Right lobe of liver (tissue), 6 donors: ENCODE results near the gene CCDC92. TPM values are rescaled to one million over a fixed set of nuclear protein-coding genes. Genes with fewer than 3 reads are reported as not detected.

Experiments
- ATAC-seq, 4 donors: fragments of 200-7000 bp; cut with Tn5 transposase; one replicate each; pipeline ENCODE4 v1.9.1; 2020; ENCODE audit warnings: mild to moderate bottlenecking in 4 of 4, moderate library complexity in 4 of 4
- DNase-seq, 3 donors: peaks; one replicate each; pipeline ENCODE4 v3.0.0-alpha.2; 2020
- H3K27ac ChIP-seq, 3 donors: fragments of 200-600 bp; one replicate each; pipeline ENCODE4 v1.8.0; 2022
- H3K27me3 ChIP-seq, 2 donors: fragments of 200-600 bp; one replicate each; pipeline ENCODE4 v1.8.0; 2022
- H3K36me3 ChIP-seq, 4 donors: fragments of 200-600 bp; sonication (generic) in 1 of 4; one replicate each; pipeline versions ENCODE4 v1.5.1 to v1.8.0; 2017 to 2022; ENCODE audit warnings: control low read depth in 1 of 4
- H3K4me1 ChIP-seq, 4 donors: fragments of 200-600 bp; sonication (generic) in 1 of 4; one replicate each; pipeline versions ENCODE4 v1.5.1 to v1.8.0; 2017 to 2022; ENCODE audit warnings: control low read depth in 1 of 4
- H3K4me3 ChIP-seq, 3 donors: fragments of 200-600 bp; one replicate each; pipeline ENCODE4 v1.8.0; 2022
- H3K9me3 ChIP-seq, 4 donors: fragments of 200-600 bp; sonication (generic) in 1 of 4; one replicate each; pipeline versions ENCODE4 v1.5.1 to v1.8.0; 2017 to 2022; ENCODE audit warnings: control low read depth in 1 of 4
- CTCF ChIP-seq, 4 donors: fragments of 200-600 bp in 3 of 4; fragments of 450-650 bp in 1 of 4; IDR thresholded peaks; one replicate each; pipeline versions ENCODE4 v1.5.1 to v1.8.0; 2016 to 2022; ENCODE audit warnings: antibody characterized with exemption in 4 of 4, mild to moderate bottlenecking in 2 of 4
- POLR2A ChIP-seq: fragments of 450-650 bp; IDR thresholded peaks from one replicate; pipeline ENCODE4 v1.6.1; 2017; ENCODE audit warnings: antibody characterized with exemption, mild to moderate bottlenecking
- WGBS: methylation state at CpG from one replicate; pipeline ENCODE4 v1.1.6; 2018; ENCODE audit warnings: low coverage, low lambda C conversion rate; ENCODE audit not compliant: insufficient coverage; ENCODE audit errors: missing lambda C conversion rate; 5-methylcytosine and 5-hydroxymethylcytosine counted together
- intact Hi-C, 2 donors: fragments of 100-400 bp; cut with DNase I; formaldehyde crosslinking; loops; one replicate each; pipeline versions ENCODE4 v1.11.2 to v1.14.1; 2022
- total RNA-seq, 6 experiments: library from RNA; depleted of rRNA in 2 of 6; stranded (reverse); fragments of >200 nt in 2 of 6; fragmentation: NEBNext Ultra II Directional in 3 of 6; extraction: Animal tissue kit (Norgen Biotek cat#: 25700) in 3 of 6; gene quantifications; one replicate each; pipeline versions ENCODE4 v1.1.0 to v1.2.4, GENCODE V29; 2016 to 2023
- donor health status: DM: no; HTN: yes; CAD: no.
- donor health status: DM: no; HTN: no; CAD: no.
- donor health status: DM: no; HTN: no; CAD: no.
- donor health status: DM: no; HTN: yes; CAD: no.
- donor health status: DM: no; HTN: yes; CAD: no.

Gene CCDC92
- total RNA-seq, 6 experiments from 2014 or later: 12.5 to 17.5 (median 16.1) TPM

GRCh38 chr12:123910057-123910456, 62.6 kb downstream of the CCDC92 start:
- ATAC-seq: no peak
- H3K27me3 ChIP-seq: no peaks in the 10 kb centered on the region
- H3K9me3 ChIP-seq: no peaks in the 10 kb centered on the region
- H3K4me1 ChIP-seq: no peaks in the 10 kb centered on the region
- intact Hi-C loops: no loop called here
- WGBS: 90% methylated on average over 6 of the region's 8 CpGs
- H3K27ac ChIP-seq: no peak overlapping the region
- DNase-seq: no peak
- H3K36me3 ChIP-seq: no peaks in the 10 kb centered on the region
- no peak for TF ChIP-seq CTCF (IDR thresholded peaks at IDR 0.05)
- H3K4me3 ChIP-seq: no peak overlapping the region

GRCh38 chr12:123908884-123909725, 63.5 kb downstream of the CCDC92 start:
- H3K9me3 ChIP-seq: no peaks in the 10 kb centered on the region
- no peaks in the 10 kb centered on the region for H3K36me3 ChIP-seq
- 69% methylated on average over 20 of the region's 37 CpGs for WGBS
- ATAC-seq (no peak), DNase-seq (no peak)
- no peaks in the 10 kb centered on the region for H3K4me1 ChIP-seq
- H3K27ac ChIP-seq: no peak overlapping the region
- intact Hi-C loops: loop anchor here in 1 of 2 donors (5.0 kb wide), 1 partner anchor 78 kb away; no protein-coding TSS in a partner anchor
- no peak overlapping the region for H3K4me3 ChIP-seq
- no peaks in the 10 kb centered on the region for H3K27me3 ChIP-seq
- TF ChIP-seq CTCF (IDR thresholded peaks at IDR 0.05) (no peak), POLR2A (no peak)

GRCh38 chr12:123907726-123908476, 64.7 kb downstream of the CCDC92 start:
- intact Hi-C loops: loop anchor here in 1 of 2 donors (5.0 kb wide), 1 partner anchor 79 kb away; no protein-coding TSS in a partner anchor
- Histone ChIP-seq H3K9me3 (no peaks in the 10 kb centered on the region), H3K36me3 (no peaks in the 10 kb centered on the region), H3K27me3 (no peaks in the 10 kb centered on the region), H3K27ac (no peak overlapping the region), H3K4me1 (no peaks in the 10 kb centered on the region), H3K4me3 (no peak overlapping the region)
- 70% methylated on average over 5 of the region's 12 CpGs for WGBS
- ATAC-seq: peak in 3 of 4 donors; percentile 9 to 23 (median 18)
- TF ChIP-seq CTCF (IDR thresholded peaks at IDR 0.05): no peak
- TF ChIP-seq POLR2A: no peak
- no peak for DNase-seq

- ATAC-seq: no peak
- TF ChIP-seq CTCF (IDR thresholded peaks at IDR 0.05): no peak
- TF ChIP-seq POLR2A: no peak
- Histone ChIP-seq H3K27me3 (no peaks in the 10 kb centered on the region), H3K9me3 (no peaks in the 10 kb centered on the region), H3K4me3 (no peak overlapping the region), H3K36me3 (no peaks in the 10 kb centered on the region), H3K27ac (no peak overlapping the region), H3K4me1 (no peaks in the 10 kb centered on the region)
- 78% methylated on average over 6 of the region's 7 CpGs for WGBS
- DNase-seq: no peak
- intact Hi-C loops: loop anchor here in 1 of 2 donors (5.0 kb wide), 1 partner anchor 80 kb away; no protein-coding TSS in a partner anchor
Observed at GRCh38 chr12:123906711-123907420, 65.8 kb downstream of the CCDC92 start.
